Activated naive CD8-positive, alpha-beta T cell (primary cell): Measurements from ENCODE around the gene HIVEP2.

Experiments used
- H3K27ac Mint-ChIP-seq: one replicate; pipeline ENCODE4 v1.8.0; 2021; ENCODE audit warnings: mixed read lengths
- H3K27me3 Mint-ChIP-seq: one replicate; pipeline ENCODE4 v1.8.0; 2021; ENCODE audit warnings: mixed read lengths
- H3K36me3 Mint-ChIP-seq: one replicate; pipeline ENCODE4 v1.8.0; 2021; ENCODE audit warnings: mixed read lengths
- H3K4me1 Mint-ChIP-seq: one replicate; pipeline ENCODE4 v1.8.0; 2021; ENCODE audit warnings: low read depth, mixed read lengths
- H3K4me3 Mint-ChIP-seq: one replicate; pipeline ENCODE4 v1.8.0; 2021; ENCODE audit warnings: mild to moderate bottlenecking, mixed read lengths
- H3K9me3 Mint-ChIP-seq: one replicate; pipeline ENCODE4 v1.8.0; 2021; ENCODE audit warnings: low read depth, mixed read lengths

HIVEP2 gene

DNA sequence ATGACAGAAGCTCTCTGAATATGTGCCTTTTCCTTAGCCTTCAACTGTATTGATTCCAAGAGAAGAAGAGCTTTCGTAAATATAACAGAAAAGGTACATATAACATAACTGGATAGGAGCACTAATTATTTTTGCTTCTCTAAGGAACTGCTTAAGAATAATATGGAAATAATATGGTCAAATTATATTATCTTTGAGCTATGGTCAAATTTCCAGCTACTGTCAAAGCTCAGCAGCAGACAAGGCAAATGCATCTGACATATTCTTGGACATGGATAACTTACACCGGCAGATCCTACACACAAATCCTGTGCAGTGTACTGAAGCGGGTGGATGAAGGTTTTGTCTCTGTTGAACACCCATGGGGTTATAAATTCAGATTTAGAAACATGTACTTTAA lies 150.6 kb downstream of the HIVEP2 start:
- H3K9me3 Mint-ChIP-seq = peaks cover 7% of the 10 kb centered on the region
- peak overlapping the region; percentile 82 for H3K27ac Mint-ChIP-seq
- H3K4me3 Mint-ChIP-seq = no peak overlapping the region
- H3K27me3 Mint-ChIP-seq = no peaks in the 10 kb centered on the region
- H3K36me3 Mint-ChIP-seq = peaks cover 17% of the 10 kb centered on the region
- H3K4me1 Mint-ChIP-seq = peaks cover 79% of the 10 kb centered on the region

GRCh38 chr6:142790257-142790656 lies 154.7 kb downstream of the HIVEP2 start:
- Mint-ChIP-seq H3K27me3 (no peaks in the 10 kb centered on the region), H3K9me3 (peaks cover 11% of the 10 kb centered on the region), H3K27ac (peak overlapping the region; percentile 89), H3K4me1 (peaks cover 80% of the 10 kb centered on the region), H3K4me3 (no peak overlapping the region), H3K36me3 (peaks cover 34% of the 10 kb centered on the region)

DNA sequence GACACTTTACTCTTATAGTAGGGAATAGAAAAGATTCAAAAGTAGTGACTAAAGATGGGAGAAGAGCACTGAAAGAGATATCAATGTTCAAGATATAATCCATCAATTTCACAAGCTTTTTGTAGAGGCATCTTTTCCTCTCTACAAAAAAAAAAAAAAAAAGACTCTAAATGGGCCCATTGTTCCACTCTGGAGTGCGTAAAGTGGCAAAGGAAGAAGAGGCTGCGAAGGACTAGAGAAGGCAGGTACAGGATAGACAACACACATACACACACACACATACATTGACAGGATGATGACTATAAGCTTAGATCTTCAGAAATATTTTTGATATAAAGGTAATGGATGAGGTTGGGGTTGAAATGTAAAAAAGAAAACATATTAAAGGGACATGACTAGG lies 157.6 kb downstream of the HIVEP2 start:
- H3K27ac Mint-ChIP-seq = peak overlapping the region; percentile 95
- H3K4me3 Mint-ChIP-seq = peak overlapping the region; percentile 51
- H3K27me3 Mint-ChIP-seq = no peaks in the 10 kb centered on the region
- peaks cover 11% of the 10 kb centered on the region for H3K9me3 Mint-ChIP-seq
- H3K36me3 Mint-ChIP-seq = peaks cover 28% of the 10 kb centered on the region
- H3K4me1 Mint-ChIP-seq = peaks cover 76% of the 10 kb centered on the region

DNA sequence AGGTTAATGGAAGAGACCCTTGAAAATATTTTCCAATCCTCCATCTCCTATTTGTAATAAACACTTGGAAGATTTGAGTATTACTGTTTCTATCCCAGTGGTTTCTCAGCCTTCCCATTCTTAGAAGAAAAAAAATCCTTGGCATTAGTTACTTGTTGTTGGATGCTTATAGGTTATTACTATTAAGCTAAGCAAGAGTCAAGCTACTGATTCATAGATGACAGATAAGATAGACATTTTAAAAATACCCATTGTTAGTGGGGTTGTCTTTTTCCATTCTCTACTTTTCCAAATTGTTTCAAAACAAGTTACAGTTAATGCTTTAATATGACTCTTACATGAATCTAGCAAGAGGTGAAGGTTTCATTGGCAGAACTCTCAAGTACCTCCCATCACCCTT lies 158.5 kb downstream of the HIVEP2 start:
- Mint-ChIP-seq H3K27me3 (no peaks in the 10 kb centered on the region), H3K4me1 (peaks cover 74% of the 10 kb centered on the region), H3K4me3 (peak overlapping the region; percentile 67), H3K27ac (peak overlapping the region; percentile 95), H3K36me3 (peaks cover 24% of the 10 kb centered on the region), H3K9me3 (peaks cover 4% of the 10 kb centered on the region)

- H3K4me1 Mint-ChIP-seq = peaks cover 77% of the 10 kb centered on the region
- H3K36me3 Mint-ChIP-seq = peaks cover 24% of the 10 kb centered on the region
- H3K9me3 Mint-ChIP-seq = peaks cover 4% of the 10 kb centered on the region
- no peaks in the 10 kb centered on the region for H3K27me3 Mint-ChIP-seq
- H3K4me3 Mint-ChIP-seq = peak overlapping the region; percentile 84
- H3K27ac Mint-ChIP-seq = peak overlapping the region; percentile 96
Observed at GRCh38 chr6:142784344-142784743, 160.6 kb downstream of the HIVEP2 start.

GRCh38 chr6:142783499-142783898 lies 161.5 kb downstream of the HIVEP2 start:
- Mint-ChIP-seq H3K27ac (peak overlapping the region; percentile 74), H3K4me3 (no peak overlapping the region), H3K4me1 (peaks cover 72% of the 10 kb centered on the region), H3K9me3 (peaks cover 4% of the 10 kb centered on the region), H3K36me3 (peaks cover 20% of the 10 kb centered on the region), H3K27me3 (no peaks in the 10 kb centered on the region)

GRCh38 chr6:142781129-142781528 lies 163.8 kb downstream of the HIVEP2 start:
- H3K27ac Mint-ChIP-seq = peak overlapping the region; percentile 72

DNA sequence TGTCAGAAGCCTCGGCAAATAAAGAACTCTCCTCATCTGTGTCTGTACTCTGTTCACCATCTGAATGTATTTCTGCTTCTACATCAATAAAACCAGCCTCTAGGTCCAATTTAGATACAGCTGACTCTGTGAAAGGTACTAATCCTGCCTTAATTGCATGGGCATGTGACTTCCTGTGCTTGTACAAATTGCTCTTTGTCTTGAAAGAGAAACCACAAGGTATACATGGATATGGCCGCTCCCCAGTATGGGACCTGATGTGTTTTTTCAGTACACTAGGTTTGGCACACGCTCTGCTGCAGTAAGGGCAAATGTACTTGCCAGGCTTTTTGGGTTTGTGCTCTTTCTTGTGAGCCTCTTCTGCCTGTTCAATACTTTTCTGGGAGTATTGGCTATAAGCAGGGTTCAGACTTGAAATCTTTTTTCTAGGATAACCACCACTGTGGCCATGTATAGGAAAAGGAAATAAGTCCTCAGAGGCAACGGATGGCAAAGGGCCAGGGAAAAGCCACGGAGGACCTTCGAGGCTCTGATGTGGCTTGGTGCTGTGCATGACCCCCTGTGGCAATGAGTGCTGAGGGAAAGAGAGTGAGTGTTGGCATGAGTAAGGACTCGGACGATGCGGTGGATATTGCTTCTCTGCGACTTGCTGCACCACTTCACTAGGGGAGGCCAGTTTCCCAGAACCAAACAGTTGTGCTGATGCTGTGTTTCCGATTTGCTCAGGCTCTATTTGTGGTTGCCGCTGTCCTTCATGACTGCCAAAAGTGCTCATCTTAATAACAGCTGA lies 170.9 kb downstream of the HIVEP2 start:
- Mint-ChIP-seq H3K9me3 (no peaks in the 10 kb centered on the region), H3K4me1 (peaks cover 58% of the 10 kb centered on the region), H3K4me3 (peak overlapping the region; percentile 10), H3K27me3 (no peaks in the 10 kb centered on the region), H3K27ac (peak overlapping the region; percentile 78), H3K36me3 (peaks cover 38% of the 10 kb centered on the region)

More at GRCh38 chr6:142781129-142781528, 163.8 kb downstream of the HIVEP2 start:
- H3K4me3 Mint-ChIP-seq = no peak overlapping the region
- H3K36me3 Mint-ChIP-seq = peaks cover 12% of the 10 kb centered on the region
- no peaks in the 10 kb centered on the region for H3K27me3 Mint-ChIP-seq
- peaks cover 62% of the 10 kb centered on the region for H3K4me1 Mint-ChIP-seq
- no peaks in the 10 kb centered on the region for H3K9me3 Mint-ChIP-seq

GRCh38 chr6:142773324-142773723 lies 171.7 kb downstream of the HIVEP2 start:
- H3K27ac Mint-ChIP-seq = peak overlapping the region; percentile 78
- peak overlapping the region; percentile 6 for H3K4me3 Mint-ChIP-seq
- no peaks in the 10 kb centered on the region for H3K27me3 Mint-ChIP-seq
- peaks cover 40% of the 10 kb centered on the region for H3K36me3 Mint-ChIP-seq
- H3K9me3 Mint-ChIP-seq = no peaks in the 10 kb centered on the region
- peaks cover 61% of the 10 kb centered on the region for H3K4me1 Mint-ChIP-seq

DNA sequence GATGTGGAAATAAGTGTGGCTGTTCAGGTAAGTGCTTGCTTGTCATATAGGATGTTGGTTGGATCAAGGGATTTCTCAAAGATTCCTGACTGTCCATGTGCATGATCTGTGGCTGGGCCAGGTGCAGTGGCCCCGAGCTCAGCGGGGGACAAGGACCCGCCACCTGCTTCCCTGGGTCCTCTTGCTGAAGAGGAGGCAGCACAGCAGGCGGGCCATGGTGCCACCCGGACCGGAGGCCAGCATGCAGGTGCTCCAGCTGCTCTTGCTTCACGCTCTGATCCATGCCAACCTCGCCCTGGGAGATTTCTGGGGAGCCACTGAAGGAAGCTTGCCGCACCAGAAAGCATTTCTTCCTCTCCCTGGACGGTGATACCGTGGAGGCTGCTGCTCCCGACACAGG lies 173.8 kb downstream of the HIVEP2 start:
- Mint-ChIP-seq H3K36me3 (peaks cover 53% of the 10 kb centered on the region), H3K4me3 (no peak overlapping the region), H3K9me3 (no peaks in the 10 kb centered on the region), H3K4me1 (peaks cover 68% of the 10 kb centered on the region), H3K27me3 (no peaks in the 10 kb centered on the region), H3K27ac (peak overlapping the region; percentile 41)

DNA sequence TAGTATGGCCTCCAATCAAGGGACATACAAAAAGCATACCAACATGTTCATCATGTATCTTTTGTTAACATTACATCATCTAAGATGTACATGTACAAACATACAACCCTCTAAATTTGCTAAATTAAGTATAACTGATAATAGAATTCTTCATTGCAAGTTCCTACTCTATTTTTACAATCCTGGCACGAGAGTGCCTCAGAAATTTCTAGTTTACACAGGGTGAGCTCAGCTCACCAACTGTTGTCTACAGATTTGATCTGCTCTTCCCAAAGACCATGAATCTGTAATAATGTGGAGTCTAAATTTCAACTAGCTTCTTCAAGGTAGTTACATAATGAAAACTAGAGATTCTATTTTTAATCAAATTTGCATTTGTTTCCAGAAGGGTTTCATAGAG lies 179.7 kb downstream of the HIVEP2 start:
- H3K27ac Mint-ChIP-seq = peak overlapping the region; percentile 46
- peaks cover 38% of the 10 kb centered on the region for H3K36me3 Mint-ChIP-seq
- no peaks in the 10 kb centered on the region for H3K27me3 Mint-ChIP-seq
- no peaks in the 10 kb centered on the region for H3K9me3 Mint-ChIP-seq
- H3K4me1 Mint-ChIP-seq = peaks cover 61% of the 10 kb centered on the region
- no peak overlapping the region for H3K4me3 Mint-ChIP-seq

DNA sequence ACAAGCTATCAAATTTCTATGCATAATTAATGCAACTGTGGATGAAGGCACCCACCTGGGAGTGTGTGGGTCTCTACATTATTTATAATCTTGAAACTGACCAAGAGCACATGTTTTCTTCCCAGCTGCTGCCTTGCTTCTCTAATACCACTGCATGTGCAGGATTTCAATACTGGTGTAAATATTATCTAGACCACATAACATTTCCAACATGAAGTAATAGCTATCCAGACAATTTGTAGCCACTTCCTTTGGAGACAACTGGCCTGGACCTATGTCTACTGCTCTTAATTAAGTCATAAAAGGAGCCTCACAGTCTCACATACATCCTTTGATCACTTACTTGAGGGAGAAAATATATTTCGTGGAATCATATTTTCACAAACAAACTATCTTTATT lies 180.7 kb downstream of the HIVEP2 start:
- H3K36me3 Mint-ChIP-seq = peaks cover 39% of the 10 kb centered on the region
- H3K27ac Mint-ChIP-seq = peak overlapping the region; percentile 6
- H3K27me3 Mint-ChIP-seq = no peaks in the 10 kb centered on the region
- H3K4me1 Mint-ChIP-seq = peaks cover 55% of the 10 kb centered on the region
- no peaks in the 10 kb centered on the region for H3K9me3 Mint-ChIP-seq
- no peak overlapping the region for H3K4me3 Mint-ChIP-seq

DNA sequence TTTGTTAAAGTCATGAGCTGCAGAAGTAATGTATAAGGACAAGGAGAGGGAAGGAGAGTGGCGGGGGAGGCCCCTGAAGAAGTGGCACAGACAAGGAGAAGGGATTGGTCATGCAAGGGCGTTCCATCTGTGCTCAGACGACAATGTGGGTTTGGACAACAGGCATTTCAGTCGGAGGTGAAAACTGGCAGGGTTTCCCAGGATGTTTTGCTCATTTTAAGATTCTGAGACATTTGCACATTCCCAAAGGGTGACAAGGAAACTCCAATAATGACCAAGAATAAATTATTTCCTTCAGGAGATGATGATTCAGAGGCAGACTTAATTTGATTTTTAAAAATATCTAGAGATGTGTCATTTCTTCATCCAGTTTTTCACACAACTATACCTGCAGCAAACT lies 181.8 kb downstream of the HIVEP2 start:
- Mint-ChIP-seq H3K4me1 (peaks cover 50% of the 10 kb centered on the region), H3K27me3 (no peaks in the 10 kb centered on the region), H3K36me3 (peaks cover 38% of the 10 kb centered on the region), H3K27ac (peak overlapping the region; percentile 46), H3K4me3 (no peak overlapping the region), H3K9me3 (no peaks in the 10 kb centered on the region)

DNA sequence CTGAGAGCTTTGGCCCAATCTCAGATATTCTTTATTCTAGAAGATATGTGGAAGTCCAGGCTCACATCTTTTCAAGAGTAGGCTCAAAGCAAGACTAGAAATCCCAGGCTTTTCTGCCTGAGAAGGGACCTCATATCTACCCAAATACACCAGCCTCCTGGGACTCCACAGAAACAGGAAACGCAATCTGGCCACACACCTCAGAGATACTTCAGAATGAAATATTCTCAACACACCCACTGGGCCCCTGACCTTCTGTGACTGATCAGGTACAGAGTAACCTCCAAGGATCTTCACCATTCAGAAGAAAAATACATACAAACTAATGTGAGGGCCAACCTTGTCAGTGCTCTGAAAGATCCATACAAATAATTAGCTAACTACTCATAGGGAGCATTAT lies 183.2 kb downstream of the HIVEP2 start:
- H3K4me1 Mint-ChIP-seq = peaks cover 49% of the 10 kb centered on the region
- peak overlapping the region; percentile 46 for H3K27ac Mint-ChIP-seq
- no peaks in the 10 kb centered on the region for H3K27me3 Mint-ChIP-seq
- peaks cover 36% of the 10 kb centered on the region for H3K36me3 Mint-ChIP-seq
- H3K9me3 Mint-ChIP-seq = no peaks in the 10 kb centered on the region
- H3K4me3 Mint-ChIP-seq = no peak overlapping the region

- H3K9me3 Mint-ChIP-seq = no peaks in the 10 kb centered on the region
- H3K36me3 Mint-ChIP-seq = peaks cover 45% of the 10 kb centered on the region
- H3K4me3 Mint-ChIP-seq = no peak overlapping the region
- H3K27me3 Mint-ChIP-seq = no peaks in the 10 kb centered on the region
- peak overlapping the region; percentile 47 for H3K27ac Mint-ChIP-seq
- peaks cover 51% of the 10 kb centered on the region for H3K4me1 Mint-ChIP-seq
Observed at GRCh38 chr6:142760152-142760551, 184.8 kb downstream of the HIVEP2 start.

- Mint-ChIP-seq H3K36me3 (peaks cover 51% of the 10 kb centered on the region), H3K4me1 (peaks cover 47% of the 10 kb centered on the region), H3K27ac (peak overlapping the region; percentile 81), H3K4me3 (no peak overlapping the region), H3K9me3 (no peaks in the 10 kb centered on the region), H3K27me3 (no peaks in the 10 kb centered on the region)
Observed at GRCh38 chr6:142758629-142759025, 186.3 kb downstream of the HIVEP2 start.
